Omental fat pad (tissue), 4 donors: ENCODE measurements around the gene FARSB. TPM values are rescaled to one million over a fixed set of nuclear protein-coding genes. Genes with fewer than 3 reads are reported as not detected.
"Not testable (repeated sequence)": the region's sequence is repeated elsewhere in the genome, so short reads cannot be mapped to it uniquely, and the experiment has no call there.

ENCODE experiments used
- ATAC-seq: fragments of 150-250 bp; one replicate; pipeline ENCODE4 v1.9.1; 2016; ENCODE audit warnings: mild to moderate bottlenecking, moderate library complexity; ENCODE audit not compliant: low FRiP score
- DNase-seq: peaks from one replicate; pipeline ENCODE4 v3.0.0-alpha.2; 2019; ENCODE audit warnings: low spot score
- total RNA-seq, 4 donors: library from RNA; depleted of rRNA; stranded (reverse); fragments of >200 nt; gene quantifications; one replicate each; pipeline ENCODE4 v1.1.0, GENCODE V29; 2016
- TF ChIP-seq, protein P1 (sequence below), 3 donors: fragments of 450-650 bp; IDR thresholded peaks; one replicate each; pipeline ENCODE4 v1.5.1; 2016 to 2017; ENCODE audit warnings: antibody characterized with exemption in 3 of 3, mild to moderate bottlenecking in 3 of 3, moderate library complexity in 2 of 3

FARSB gene
- total RNA-seq, 4 donors from 2014 or later, result 11.8 to 18.4 (median 14.8) TPM

DNA sequence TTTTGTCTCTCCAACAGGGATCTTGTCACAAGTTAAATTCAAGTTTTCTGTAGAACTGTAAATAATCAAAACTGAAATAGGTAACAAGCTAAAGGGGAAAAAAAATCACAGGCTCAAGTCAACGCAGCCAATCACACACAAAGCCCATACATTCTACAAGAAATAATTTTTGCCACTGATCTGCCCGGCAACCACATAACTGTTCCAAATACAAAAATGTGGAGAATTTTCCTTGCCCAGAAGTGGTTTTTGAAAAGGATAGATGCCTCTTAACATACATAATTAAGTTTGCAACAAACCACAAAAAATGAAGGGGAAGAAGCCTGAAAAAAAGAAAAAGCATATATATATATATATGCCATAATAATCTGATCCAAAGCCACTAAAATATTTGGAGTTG lies 60.3 kb downstream of the FARSB start:
- TF ChIP-seq, protein P1, sequence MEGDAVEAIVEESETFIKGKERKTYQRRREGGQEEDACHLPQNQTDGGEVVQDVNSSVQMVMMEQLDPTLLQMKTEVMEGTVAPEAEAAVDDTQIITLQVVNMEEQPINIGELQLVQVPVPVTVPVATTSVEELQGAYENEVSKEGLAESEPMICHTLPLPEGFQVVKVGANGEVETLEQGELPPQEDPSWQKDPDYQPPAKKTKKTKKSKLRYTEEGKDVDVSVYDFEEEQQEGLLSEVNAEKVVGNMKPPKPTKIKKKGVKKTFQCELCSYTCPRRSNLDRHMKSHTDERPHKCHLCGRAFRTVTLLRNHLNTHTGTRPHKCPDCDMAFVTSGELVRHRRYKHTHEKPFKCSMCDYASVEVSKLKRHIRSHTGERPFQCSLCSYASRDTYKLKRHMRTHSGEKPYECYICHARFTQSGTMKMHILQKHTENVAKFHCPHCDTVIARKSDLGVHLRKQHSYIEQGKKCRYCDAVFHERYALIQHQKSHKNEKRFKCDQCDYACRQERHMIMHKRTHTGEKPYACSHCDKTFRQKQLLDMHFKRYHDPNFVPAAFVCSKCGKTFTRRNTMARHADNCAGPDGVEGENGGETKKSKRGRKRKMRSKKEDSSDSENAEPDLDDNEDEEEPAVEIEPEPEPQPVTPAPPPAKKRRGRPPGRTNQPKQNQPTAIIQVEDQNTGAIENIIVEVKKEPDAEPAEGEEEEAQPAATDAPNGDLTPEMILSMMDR (IDR thresholded peaks at IDR 0.05), result no peak
- no peak for DNase-seq
- ATAC-seq, result no peak

DNA sequence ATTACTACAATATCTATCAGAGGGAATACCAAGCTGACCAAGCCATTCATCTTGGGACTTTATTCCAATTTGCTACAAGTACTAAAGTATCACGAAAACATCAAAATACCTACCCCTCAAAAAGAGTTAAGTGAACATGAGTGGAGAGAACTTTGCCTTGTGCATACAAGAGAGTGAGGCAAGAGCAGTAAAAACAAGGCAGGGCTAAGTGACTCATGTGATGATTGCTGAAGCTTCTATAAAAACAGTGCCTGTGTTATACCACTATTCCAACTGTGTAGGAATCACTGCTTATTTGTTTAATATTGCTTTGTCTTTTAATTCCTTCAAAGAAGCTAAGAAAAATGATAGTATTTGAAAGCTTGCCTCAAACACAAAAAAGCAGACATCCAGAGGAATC lies 61.2 kb downstream of the FARSB start:
- no peak for ATAC-seq
- TF ChIP-seq, protein P1 (IDR thresholded peaks at IDR 0.05), result no peak
- DNase-seq, result no peak

DNA sequence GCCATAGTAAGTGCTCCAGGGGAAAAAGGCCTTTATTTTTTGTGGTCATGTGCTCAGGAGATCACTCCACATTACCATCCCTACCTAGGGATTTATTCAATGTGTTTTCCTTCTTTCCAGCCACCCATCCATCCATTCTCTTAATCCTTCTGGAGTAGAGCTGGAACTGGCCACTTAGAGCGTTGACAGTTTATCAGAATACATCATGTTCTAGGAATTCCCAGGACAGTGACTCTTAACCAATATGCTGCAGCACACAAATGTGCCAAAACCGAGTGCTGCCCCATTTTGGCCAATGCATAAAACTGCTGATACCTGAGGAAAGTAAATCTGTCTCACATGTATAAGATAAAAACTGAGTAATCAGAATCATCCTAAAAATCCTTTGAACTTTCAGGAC lies 63.7 kb downstream of the FARSB start:
- DNase-seq (no peak), ATAC-seq (no peak)
- TF ChIP-seq, protein P1 (IDR thresholded peaks at IDR 0.05), result no peak

DNA sequence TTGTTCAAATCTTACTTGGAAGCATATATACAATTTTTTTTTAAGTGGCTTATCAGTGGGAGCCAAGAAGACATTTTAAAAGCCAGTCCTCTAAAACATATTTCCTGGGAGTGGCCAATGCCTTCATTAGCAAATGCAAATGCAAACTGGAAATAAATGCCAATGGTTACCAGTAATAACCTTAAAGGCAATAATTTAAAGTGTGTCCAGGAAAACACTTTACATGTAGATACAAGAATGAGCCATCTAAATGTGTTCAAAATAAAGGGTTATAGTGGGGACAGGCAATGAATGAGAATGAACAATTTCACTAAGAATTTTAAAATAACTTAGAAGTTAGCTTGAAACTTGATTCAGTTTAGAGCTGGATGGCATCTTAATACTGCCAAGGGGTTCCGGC lies 64.2 kb downstream of the FARSB start:
- ATAC-seq (no peak), DNase-seq (no peak)
- TF ChIP-seq, protein P1 (IDR thresholded peaks at IDR 0.05), result no peak

DNA sequence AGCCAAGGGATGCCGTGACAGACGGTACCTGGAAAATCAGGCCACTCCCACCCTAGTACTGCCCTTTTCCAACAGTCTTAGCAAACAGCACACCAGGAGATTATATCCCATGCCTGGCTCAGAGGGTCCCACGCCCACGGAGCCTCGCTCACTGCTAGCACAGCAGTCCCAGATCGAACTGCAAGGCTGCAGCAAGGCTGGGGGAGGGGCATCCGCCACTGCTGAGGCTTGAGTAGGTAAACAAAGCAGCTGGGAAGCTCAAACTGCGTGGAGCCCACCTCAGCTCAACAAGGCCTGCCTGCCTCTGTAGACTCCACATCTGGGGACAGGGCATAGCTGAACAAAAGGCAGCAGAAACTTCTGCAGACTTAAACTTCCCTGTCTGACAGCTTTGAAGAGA lies 71.3 kb downstream of the FARSB start:
- not testable (repeated sequence) for DNase-seq, ATAC-seq

DNA sequence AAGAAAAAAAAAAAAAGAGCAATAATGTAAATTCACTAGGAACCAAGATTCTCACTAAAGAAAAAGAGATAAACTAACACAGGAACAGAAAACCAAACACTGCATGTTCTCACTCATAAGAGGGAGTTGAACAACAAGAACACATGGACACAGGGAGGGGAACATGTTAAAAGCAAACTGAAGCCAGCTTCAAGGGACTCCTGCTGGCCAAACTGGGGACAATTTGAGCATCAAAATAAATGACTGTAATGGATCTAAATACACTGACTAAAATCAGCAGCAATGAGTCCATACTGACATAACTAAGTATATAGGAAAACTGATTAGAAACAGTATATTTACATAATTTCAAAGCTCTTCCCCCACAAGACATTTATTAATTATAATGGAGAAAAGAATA lies 73.0 kb downstream of the FARSB start:
- TF ChIP-seq, protein P1 (IDR thresholded peaks at IDR 0.05), result no peak
- ATAC-seq (no peak), DNase-seq (no peak)

DNA sequence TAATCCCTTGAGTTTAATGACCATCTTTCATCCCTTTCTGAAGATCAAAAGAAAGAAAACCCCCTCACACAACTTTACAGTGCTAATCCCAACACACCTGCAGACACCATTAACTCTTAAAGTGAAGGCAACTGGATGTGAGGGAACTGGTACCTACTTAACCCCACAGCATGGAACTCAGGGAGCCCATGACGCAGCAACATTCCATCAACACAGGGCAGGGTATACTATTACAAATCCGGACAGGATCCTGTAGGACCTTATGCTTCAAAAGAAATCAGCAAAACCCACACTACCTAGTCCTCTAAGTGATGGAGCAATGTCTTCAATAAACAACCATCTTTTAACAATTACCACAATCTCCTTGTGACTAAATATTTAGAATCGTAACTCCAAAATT lies 78.6 kb downstream of the FARSB start:
- ATAC-seq (no peak), DNase-seq (no peak)
- TF ChIP-seq, protein P1 (IDR thresholded peaks at IDR 0.05), result no peak
